Measurements from ENCODE around the gene DNHD1. TPM values are rescaled to one million over a fixed set of nuclear protein-coding genes. Genes with fewer than 3 reads are reported as not detected.

Gene DNHD1
- total and polyA plus RNA-seq, 2 of the 8 experiments (the other 6 are each of a cell fraction or from before 2014, with no cell fraction given): 5.0 to 6.8 TPM

GRCh38 chr11:6604790-6605189, 107.7 kb downstream of the DNHD1 start (continued):
- TF ChIP-seq RFX5 (IDR thresholded peaks at IDR 0.05; ENCODE audit: borderline replicate concordance, low read depth, low read length) (no peak), ATF2 (IDR thresholded peaks at IDR 0.05; ENCODE audit: low read length) (no peak), SAP30 (IDR thresholded peaks at IDR 0.05; ENCODE audit: insufficient read depth, insufficient replicate concordance, low read length) (no peak), NRF1 (IDR thresholded peaks at IDR 0.05; ENCODE audit: low read depth, low read length) (no peak), MAX (IDR thresholded peaks at IDR 0.05) (no peak), EGR1 (IDR thresholded peaks at IDR 0.05; ENCODE audit: borderline replicate concordance, low read depth, low read length) (no peak), BRCA1 (IDR thresholded peaks at IDR 0.05; ENCODE audit: low read depth, low read length) (no peak), SP1 (IDR thresholded peaks at IDR 0.05; ENCODE audit: low read depth, low read length) (no peak), HDAC6 (IDR thresholded peaks at IDR 0.05; ENCODE audit: low read depth, low read length) (no peak)

All from H1 (cell line).